IPS-11a (cell line): Measurements from ENCODE around the gene CHST15.

ENCODE experiments used
- H3K4me3 ChIP-seq: one replicate; pipeline ENCODE4 v1.5.1; 2013; ENCODE audit warnings: low read depth, low read length, control low read depth

The CHST15 gene

DNA sequence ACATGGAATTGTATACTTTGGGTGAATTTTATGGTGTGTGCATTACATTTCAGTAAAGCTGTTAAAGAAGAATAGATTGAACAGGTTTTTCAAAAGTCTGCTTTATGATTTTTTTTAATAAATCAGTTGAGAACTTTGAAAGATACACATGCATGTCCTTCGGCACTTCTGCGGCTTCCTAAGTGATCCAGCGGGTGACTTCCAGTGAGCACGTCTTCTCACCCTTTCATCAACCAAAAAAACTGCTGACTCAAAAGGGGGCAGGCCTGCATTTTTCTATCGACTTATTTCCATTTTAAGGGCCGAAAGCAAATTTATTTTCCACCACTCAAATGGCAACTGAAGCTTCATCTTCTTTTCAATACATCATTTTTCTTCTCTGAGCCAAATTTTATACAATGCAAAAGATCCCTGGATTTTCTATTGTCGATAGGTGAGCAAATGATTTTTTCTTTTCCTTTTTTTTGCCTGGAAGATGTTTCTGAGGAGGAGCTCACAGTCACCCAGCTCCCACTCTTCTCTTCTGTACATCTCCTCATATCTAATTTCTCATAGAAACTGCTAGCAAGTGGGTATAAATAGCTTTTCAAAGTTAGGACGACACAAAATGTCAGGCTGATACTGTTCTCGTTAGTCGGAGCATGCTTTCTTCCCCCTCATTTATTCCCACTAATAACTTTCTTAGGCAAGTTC is 10.2 kb downstream of the CHST15 start:
- no peak overlapping the region for H3K4me3 ChIP-seq

DNA sequence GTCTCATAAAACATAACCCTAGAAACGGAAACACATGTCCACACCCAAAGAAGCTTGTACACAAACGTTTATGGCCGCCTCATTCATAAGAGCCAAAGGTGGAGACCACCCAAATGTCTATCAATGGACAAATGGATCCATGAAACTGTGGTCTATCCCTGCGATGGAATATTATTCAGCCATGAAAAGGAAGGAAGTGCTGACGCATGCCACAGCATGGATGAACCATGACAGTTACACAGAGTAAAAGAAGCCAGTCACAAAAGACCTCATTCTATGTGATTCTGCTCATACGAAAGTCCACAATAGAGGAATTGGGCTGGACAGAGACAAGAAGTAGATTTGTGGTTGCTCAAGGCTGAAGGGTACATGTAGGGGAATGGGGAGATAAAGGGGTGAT is 10.8 kb downstream of the CHST15 start:
- no peak overlapping the region for H3K4me3 ChIP-seq

DNA sequence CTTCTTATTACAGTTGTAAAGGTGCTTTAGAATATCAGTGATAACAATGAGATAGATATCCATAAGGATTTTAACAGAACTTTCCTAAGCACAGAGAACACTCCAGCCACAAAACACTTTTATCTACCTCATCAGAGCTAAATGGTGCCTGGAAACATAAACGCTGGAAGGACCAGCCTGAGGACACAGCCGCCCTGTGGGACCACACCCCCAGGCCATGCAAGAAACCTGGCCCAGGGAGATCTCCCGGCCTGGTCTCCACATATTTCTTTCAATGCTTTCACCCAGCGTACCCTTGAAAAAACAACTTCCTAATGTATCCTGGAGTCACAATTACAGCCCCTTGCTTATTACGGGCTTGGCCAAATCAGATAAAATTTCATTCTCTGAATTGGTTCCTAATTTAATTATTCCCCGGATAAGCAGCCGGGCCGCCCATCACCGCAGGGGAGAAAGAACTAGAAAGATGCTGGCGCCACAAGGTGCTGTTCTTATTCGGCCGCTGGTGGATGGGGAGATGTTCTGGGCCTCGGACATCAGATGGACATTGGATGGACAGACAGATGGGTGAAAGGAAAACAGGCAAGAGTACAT is 11.8 kb downstream of the CHST15 start:
- no peak overlapping the region for H3K4me3 ChIP-seq

DNA sequence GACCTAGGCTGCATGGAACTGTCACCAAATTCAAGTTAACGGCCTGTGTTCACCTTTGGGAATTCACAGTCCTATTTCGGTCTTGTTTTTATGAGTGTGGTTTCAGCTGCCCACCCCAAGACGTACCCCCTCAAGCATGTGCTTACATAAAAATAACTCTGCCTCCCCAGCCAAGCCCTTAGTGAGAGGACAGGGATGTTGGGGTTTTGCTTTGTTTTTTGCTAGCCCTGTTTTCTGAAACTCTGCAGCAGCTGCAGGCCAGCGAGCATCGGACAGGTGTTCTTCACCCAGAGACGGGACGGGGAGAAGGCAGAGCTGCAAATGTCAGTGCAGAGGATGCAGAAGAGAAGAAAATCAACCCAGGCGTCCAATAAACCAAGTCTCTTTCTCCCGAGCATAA is 13.5 kb downstream of the CHST15 start:
- no peak overlapping the region for H3K4me3 ChIP-seq

DNA sequence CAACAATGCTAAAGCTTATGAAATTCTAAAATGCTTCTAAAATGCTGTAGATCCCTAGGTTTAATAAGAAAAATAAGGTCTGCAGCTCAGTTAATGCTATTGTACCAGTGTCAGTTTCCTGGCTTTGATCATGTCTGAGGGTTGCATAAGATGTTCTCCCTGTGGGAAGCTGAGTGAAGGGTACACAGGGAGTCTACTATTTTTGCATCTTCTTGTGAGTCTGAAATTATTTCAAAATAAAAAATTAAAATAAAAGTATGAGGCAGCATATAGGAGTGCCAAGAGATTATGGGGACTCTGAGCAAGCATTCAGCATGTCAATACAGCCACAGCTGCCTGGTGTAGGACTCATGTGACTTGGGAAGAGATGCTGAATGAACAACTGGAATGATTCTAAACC is 14.7 kb downstream of the CHST15 start:
- no peak overlapping the region for H3K4me3 ChIP-seq

DNA sequence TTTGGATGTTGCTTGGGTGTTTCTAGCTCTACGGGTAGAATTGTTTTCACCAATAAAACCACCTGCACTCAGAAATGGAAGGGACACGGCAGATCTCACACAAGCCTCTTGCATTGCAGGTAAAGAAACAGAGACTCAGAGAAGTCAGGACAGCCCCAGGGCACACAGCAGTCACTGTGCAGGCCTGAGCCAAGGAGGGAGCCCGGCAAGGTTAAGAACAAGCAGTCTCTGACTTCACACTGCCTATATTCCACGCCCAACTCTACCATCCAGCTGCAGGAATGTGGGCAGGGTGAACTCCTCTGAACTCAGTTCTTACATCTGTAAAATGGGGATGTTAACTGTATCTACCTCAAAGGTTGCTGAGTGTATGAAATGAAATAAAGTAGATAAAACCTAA is 15.4 kb downstream of the CHST15 start:
- H3K4me3 ChIP-seq = no peak overlapping the region

DNA sequence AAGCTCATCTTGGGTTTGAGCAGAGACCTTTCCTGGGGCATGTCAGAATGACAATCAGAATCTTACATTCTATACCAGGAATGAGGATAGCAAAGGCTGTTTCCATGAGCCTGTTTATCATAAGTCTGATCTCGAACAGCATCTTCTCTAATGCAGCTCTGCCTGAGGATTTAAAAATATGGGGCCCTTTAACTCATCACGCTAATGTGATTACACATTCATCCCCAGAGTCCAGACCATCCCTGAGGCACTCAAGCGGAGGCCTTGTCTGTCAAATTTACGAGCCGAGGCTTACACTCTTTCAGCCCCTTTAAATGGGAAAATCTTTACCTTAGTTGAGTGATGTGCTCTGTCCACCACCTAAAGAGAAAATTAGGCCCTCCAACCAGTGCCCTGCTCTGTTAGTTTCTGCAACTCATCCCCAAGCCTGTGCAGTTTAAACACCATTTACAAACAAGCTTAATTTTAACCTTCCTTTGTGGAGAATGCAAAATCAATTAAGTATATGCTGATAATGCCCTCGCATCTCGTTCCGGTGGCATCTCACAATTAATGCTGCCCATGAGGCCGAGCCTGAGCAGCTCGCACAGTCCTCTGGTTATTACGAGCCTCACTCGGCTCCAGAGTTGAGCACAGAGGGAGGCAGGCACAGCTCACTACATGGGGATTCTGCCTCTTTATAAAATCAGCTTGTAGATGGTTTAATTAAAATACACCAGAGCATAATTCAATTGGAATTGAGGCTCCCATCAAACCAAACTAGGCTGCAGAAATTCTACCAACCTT is 16.0 kb downstream of the CHST15 start:
- no peak overlapping the region for H3K4me3 ChIP-seq

DNA sequence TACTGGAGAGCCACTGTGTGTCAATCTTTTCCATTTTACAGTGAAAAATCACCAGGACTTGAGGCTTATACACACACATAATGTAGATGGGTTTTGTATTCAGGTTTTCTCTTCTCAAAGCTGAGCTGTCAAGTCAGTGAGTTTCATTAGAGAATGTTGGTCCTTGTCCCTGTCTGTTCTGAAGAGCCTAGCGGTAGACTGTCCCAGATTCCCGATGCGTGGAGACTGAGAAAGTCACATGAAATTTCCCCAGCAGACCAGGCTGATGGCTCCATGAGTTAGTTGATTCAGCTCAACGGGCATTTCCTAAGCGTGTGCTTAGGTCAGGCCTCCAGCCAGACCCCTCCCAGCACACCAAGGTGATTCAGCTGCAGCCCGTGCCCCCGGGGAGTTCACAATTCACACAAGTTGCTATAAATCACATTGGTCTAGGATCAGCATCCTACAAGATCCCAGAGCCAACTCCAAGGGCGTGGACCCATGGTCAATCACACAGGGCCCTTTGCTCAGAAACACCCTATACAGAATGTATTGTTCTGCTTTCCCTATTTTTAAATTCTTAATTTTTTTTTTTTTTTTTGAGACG is 17.2 kb downstream of the CHST15 start:
- no peak overlapping the region for H3K4me3 ChIP-seq

DNA sequence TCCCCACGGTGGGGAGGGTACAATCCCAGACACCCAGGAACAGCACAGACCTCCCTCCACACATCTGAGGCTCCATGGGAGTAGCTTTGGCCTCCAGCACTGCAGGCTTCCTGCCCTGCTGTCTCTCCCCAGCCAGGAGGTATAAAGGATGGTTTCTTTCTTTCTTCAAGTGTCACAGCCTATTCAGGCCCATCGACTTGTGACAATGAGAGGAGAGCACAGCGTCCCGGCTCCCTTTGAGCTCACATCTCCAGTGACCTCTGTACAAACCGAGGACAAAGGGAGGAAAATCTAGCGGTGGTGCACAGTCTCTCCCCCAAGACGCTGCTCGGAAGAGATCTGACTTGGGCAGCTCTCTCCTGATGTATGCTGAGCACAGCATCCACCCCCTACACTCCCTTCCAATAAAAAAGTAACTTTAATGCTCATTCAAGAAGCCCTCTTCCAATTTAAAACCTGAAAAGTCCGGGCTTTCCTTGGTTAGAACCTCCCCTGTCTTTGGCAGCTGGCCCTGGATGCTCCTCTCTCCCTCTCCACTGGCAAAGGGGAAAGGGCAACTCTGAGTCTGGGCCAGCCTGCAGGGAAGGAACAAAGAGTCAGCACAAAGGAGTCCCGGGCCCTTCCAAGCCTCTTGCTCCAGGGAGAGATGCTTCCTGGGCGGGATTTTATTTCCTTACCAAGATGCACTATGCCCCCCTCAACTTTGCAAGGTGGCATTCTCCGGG is 18.0 kb downstream of the CHST15 start:
- H3K4me3 ChIP-seq = no peak overlapping the region

DNA sequence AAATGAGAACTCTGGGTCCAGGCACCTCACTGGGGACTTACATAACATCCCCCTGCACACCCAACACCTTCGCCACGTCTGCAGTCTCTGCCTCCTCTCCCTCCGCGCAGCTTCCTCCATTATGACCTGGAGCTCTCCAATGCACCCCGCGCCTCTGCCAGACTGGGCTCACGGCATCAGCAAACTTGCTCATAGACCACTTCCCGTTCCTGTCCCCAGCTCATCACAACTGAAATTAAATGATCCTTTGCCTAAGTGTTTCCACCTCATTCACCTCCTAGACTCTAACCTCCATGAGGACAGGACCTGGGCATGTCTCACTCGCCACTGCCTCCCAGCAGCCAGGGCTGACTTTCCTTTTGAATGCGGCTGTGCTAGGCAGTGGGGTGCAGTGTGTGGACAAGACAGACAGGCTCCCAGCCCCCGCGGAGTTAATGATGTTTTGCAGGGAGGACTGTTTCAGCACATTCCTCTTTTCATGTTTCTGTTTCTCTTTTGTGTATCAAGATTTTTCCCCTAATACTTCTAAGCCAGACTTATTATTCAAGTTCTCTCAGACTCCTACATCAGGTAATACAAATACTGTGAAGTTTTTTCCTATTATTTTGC is 18.8 kb downstream of the CHST15 start:
- no peak overlapping the region for H3K4me3 ChIP-seq

DNA sequence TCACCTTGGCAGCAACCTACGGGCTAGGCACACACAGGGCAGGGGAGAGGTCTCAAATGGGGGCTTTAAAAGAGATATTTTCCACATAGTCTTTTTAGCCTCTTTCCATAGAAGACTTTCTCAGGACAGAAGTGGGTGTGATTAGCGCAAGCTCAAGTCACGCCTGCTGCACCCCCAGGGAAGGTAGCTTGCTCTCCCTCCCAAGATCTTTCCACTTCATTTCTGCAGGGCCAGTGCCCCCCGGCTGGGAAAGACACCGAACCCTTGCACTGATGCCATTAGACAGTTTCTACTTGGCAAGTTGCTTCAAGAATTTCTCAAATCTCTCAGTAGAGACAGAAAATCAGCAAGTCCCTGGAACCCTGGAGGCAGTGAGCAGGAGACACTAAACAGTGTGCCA is 19.4 kb downstream of the CHST15 start:
- no peak overlapping the region for H3K4me3 ChIP-seq

DNA sequence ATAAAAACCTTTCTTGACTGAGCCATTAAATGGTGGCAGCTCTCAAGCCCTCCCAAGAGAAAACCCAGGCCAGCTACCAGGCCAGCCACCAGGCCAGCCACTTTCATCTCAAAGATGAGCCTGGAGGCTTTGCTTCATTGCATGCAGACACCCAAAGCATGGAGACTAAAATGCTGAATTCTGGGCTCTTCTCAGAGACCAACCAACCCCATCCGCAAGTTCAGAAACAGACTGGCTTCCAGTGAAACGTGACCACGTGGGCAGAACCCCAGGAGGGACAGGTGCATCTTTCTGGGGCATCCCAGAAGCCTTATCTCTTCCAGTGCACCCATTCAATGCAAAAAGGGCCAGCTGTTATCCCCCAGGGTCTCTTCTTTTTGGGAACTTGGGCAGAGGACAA is 20.9 kb downstream of the CHST15 start:
- no peak overlapping the region for H3K4me3 ChIP-seq

DNA sequence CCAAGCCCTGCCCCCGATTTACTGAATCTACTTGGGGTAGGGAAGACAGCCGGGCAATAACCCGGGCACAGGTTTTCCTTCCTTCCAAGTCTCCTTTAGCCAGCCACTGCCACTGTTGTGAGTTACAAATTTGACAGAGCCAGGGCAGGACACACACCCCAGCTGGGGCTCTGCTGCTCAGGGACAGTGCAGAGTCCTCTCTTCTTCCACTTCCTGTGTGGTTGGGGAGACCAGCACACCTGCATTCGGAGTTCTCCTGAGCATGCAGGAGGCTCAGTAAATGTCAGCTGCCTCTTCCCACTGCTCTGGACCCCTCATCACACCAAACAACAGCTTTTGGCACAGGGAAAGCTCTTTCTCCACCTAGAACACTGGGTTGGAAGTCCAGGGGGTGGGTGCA is 21.3 kb downstream of the CHST15 start:
- no peak overlapping the region for H3K4me3 ChIP-seq

DNA sequence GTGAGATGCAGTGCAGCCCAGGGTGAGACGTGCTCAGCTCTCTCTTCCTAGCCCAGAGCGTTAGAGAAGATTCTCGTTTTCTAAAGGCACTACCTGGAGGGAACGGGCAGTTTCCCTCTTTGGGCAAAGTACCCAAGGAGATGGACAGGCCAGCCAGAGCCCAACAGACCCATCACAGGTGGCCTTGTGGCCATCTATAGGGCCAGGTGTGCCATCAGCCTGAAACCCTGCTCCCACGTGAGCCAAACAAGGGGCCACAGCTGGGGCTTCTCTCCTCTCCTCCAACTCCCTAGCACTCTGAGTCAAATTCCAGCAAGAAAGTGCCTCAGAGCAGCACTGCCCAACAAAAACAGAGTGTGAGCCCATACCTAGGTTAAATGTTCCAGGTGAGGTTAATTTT is 22.3 kb downstream of the CHST15 start:
- no peak overlapping the region for H3K4me3 ChIP-seq

DNA sequence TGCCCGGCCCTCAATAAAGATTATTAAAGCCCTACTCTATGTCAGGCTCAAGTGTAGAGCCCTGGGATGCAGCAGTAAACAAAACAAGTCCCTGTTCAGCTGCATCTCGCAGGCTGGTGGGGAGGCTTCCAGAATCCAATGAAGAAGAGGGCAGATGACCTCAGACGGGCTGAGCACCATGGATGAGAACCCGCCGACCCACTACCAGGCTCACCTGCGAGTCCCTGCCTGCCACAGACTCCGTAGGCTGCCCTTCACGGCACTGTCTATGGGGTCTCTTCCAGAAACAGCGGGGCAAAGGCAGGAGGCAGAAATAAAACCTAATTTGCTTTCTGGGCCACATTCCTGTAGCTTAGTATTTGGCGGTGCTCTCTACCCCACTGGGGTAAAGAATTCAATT is 22.7 kb downstream of the CHST15 start:
- H3K4me3 ChIP-seq = no peak overlapping the region

DNA sequence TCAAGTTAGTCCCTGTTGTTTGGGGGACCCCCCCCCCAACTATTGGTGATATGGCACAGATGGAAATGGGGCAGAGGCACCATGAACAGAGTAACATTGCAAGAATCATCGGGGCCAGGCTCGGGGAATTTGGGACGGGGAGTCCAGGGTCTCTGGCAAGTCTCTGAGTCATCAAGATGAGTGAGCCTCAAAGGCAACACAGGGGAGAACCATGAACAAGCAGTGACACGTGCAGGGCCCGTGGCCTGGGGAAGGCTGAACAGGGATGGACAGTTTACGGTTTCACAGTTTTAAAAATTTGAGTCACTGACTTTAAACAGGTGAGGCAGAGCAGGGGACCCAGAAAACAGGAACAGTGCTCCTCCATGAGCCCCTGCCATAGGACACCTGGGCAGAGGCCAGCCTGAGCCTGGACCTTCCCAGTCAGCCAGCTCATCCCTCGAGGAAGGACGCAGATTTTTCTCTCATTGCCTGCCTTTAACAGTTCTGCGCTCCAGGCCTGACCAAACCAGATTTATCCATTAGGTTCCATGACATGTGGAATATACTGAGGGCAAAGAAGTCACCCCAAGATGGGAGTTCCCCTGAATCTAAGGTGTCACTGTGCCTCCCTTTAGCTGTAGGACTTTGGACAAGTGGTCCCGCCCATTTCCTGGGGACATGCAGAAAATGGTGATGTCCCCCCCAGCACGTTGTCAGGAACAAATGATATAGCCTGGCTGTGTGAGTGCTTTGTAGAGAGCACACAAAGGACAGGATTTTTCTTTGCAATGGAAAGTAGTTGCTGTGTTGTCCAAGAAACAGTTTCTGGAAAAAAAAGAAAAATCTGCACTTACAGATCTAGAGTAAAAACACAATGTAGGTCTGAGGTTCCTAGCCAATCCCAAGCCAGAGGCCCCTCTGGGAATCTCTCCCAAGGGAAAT is 23.8 kb downstream of the CHST15 start:
- H3K4me3 ChIP-seq = no peak overlapping the region

DNA sequence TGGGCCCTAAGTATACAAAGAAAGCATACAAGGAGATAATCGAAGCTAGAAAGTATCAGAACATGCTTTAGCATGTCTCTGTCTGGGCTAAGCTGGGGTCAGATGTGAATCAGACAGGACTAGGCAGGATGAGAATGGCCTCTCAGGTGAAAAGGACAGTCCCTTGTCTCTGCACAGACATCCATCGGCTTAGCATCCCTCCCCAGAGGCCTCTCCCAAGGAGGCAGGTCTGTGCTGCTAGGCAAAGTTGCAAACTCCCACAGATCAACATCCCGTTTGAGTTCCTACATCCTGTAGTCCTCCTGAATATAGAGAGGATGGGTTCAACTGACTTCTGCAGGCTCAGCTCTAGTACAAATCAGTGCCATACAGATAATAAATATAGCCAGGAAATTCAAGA is 24.5 kb downstream of the CHST15 start:
- no peak overlapping the region for H3K4me3 ChIP-seq

DNA sequence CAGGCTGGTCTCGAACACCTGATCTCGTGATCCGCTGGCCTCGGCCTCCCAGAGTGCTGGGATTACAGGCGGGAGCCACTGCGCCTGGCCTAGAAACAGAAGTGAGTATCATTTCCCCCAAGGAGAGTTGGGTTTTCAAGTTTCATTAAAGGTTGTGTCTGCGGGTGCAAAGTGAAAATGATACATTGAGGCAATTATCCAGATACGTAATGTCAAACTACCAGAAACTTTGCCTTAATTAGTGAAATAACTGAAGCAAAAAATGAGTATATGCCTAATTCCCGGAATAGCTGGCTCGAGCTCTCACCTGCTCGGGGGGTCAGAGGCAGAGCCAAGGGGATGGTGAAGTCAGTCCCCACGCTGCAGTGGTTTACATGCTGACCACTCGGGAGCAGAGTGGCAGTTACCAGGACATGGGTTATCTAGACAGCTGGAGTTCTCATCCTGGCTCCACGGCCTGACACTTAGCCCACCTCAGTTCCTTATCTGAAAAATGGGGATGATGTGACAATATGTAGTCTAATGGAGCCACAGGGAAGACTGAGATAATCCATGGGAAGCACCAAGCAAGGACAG is 25.5 kb downstream of the CHST15 start:
- no peak overlapping the region for H3K4me3 ChIP-seq
